ENCODE data around the gene CAMKMT.
"Not testable (repeated sequence)": the region's sequence is repeated elsewhere in the genome, so short reads cannot be mapped to it uniquely, and the experiment has no call there.

The CAMKMT gene

DNA sequence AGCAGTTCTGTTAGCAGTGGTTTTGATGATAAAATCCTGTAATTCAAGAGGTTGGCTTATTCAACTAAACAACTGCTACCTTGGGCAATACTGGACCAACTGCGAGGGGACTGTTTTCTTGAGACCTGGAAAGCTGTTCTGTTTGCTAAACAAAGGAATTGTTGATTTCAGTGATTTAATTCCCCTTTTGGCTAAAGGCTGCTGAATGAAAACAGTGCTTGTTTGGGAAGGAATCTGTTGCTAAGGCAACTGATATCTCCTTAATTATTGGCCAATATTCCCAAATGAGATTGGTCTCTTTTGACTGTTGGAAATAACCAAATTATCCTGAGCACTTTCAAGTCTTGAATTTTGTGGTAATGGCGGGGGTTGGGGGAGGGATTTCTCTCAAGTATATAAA lies 136.8 kb downstream of the CAMKMT start:
- H3K27me3 ChIP-seq (ENCODE audit: control insufficient read depth, insufficient read depth, low read length), result no peaks in the 10 kb centered on the region

DNA sequence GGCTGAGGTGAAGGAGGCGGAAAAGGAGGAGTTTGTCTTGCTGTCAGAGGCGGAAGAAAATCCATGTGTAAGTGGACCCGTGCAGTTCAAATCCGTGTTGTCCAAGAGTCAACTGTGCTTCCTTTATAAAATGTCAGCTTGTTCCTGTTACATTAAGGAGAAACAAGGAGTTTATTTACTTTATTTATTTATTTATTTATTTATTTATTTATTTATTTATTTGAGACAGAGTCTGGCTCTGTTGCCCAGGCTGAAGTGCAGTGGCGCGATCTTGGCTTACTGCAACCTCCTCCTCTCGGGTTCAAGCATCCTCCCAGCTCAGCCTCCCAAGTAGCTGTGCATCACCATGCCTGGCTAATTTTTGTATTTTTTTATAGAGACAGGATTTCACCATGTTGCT lies 143.9 kb downstream of the CAMKMT start:
- not testable (repeated sequence) for H3K27ac ChIP-seq (ENCODE audit: low read depth, low read length); H3K9me3 ChIP-seq (ENCODE audit: control insufficient read depth, insufficient read depth, low read depth, low read length); H3K4me3 ChIP-seq (ENCODE audit: low read depth, low read length); H3K36me3 ChIP-seq (ENCODE audit: control insufficient read depth, insufficient read depth, low read length); H3K27me3 ChIP-seq (ENCODE audit: control insufficient read depth, insufficient read depth, low read length); H3K9ac ChIP-seq (ENCODE audit: low read length)
- peaks cover 13% of the 10 kb centered on the region; the same call in 1 of the 2 replicates for H3K4me1 ChIP-seq (ENCODE audit: control insufficient read depth, insufficient read depth, low read length)

More for the DNA sequence above, 136.8 kb downstream of the CAMKMT start:
- H3K4me1 ChIP-seq (ENCODE audit: control insufficient read depth, insufficient read depth, low read length), result peaks cover 9% of the 10 kb centered on the region; the same call in 1 of the 2 replicates
- no peaks in the 10 kb centered on the region for H3K36me3 ChIP-seq (ENCODE audit: control insufficient read depth, insufficient read depth, low read length)
- no peaks in the 10 kb centered on the region for H3K9me3 ChIP-seq (ENCODE audit: control insufficient read depth, insufficient read depth, low read depth, low read length)
- no peak overlapping the region for H3K27ac ChIP-seq (ENCODE audit: low read depth, low read length)
- no peak overlapping the region for H3K4me3 ChIP-seq (ENCODE audit: low read depth, low read length)
- no peak overlapping the region for H3K9ac ChIP-seq (ENCODE audit: low read length)

DNA sequence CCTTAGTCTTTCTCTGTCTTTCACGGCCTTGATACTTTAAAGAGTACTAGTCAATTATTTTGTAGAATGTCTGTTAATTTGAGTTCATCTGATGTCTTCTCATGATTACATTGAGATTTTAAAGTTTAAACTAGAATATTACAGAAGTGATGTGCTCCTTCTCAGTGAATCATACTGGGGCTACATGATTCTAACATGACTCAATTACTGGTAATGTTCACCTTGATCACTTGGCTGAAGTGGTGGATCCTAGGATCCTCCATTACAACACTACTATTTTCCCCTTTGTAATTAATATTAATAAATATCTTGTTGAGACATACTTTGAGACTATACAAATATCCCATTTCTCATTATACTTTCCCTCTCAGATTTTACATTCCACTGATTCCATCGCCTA lies 148.5 kb downstream of the CAMKMT start:
- Histone ChIP-seq H3K9ac (ENCODE audit: low read length) (no peak overlapping the region), H3K9me3 (ENCODE audit: control insufficient read depth, insufficient read depth, low read depth, low read length) (no peaks in the 10 kb centered on the region), H3K4me3 (ENCODE audit: low read depth, low read length) (no peak overlapping the region), H3K27ac (ENCODE audit: low read depth, low read length) (no peak overlapping the region), H3K27me3 (ENCODE audit: control insufficient read depth, insufficient read depth, low read length) (no peaks in the 10 kb centered on the region), H3K36me3 (ENCODE audit: control insufficient read depth, insufficient read depth, low read length) (no peaks in the 10 kb centered on the region), H3K4me1 (ENCODE audit: control insufficient read depth, insufficient read depth, low read length) (peaks cover 16% of the 10 kb centered on the region; the same call in 1 of the 2 replicates)

GRCh38 chr2:44515416-44515815 lies 153.7 kb downstream of the CAMKMT start:
- Histone ChIP-seq H3K4me3 (ENCODE audit: low read depth, low read length) (no peak overlapping the region), H3K9ac (ENCODE audit: low read length) (no peak overlapping the region), H3K9me3 (ENCODE audit: control insufficient read depth, insufficient read depth, low read depth, low read length) (peaks cover 3% of the 10 kb centered on the region), H3K27me3 (ENCODE audit: control insufficient read depth, insufficient read depth, low read length) (no peaks in the 10 kb centered on the region), H3K4me1 (ENCODE audit: control insufficient read depth, insufficient read depth, low read length) (peaks cover 6% of the 10 kb centered on the region; the same call in 1 of the 2 replicates), H3K27ac (ENCODE audit: low read depth, low read length) (no peak overlapping the region), H3K36me3 (ENCODE audit: control insufficient read depth, insufficient read depth, low read length) (no peaks in the 10 kb centered on the region)

DNA sequence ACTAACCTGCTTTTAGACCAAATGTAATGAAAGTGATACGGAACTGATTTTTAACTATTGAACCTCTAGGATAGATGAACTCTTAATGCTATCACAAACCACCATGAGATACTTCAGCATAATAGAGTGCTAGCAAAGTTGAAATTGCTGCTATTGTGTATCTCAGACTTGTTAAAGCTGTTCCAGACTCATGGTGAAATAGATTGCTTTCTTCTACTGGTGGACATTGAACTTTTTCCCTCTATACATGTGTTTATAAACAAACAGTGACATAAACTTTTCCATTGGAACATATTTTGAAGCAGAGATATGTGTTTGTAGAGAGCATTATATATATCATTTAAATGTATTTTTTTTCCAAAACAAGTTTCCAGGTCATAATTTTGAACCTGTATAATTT lies 157.3 kb downstream of the CAMKMT start:
- Histone ChIP-seq H3K27me3 (ENCODE audit: control insufficient read depth, insufficient read depth, low read length) (no peaks in the 10 kb centered on the region), H3K9ac (ENCODE audit: low read length) (no peak overlapping the region), H3K36me3 (ENCODE audit: control insufficient read depth, insufficient read depth, low read length) (no peaks in the 10 kb centered on the region), H3K27ac (ENCODE audit: low read depth, low read length) (no peak overlapping the region), H3K4me3 (ENCODE audit: low read depth, low read length) (no peak overlapping the region), H3K9me3 (ENCODE audit: control insufficient read depth, insufficient read depth, low read depth, low read length) (peaks cover 21% of the 10 kb centered on the region), H3K4me1 (ENCODE audit: control insufficient read depth, insufficient read depth, low read length) (no peaks in the 10 kb centered on the region)

- peaks cover 21% of the 10 kb centered on the region for H3K9me3 ChIP-seq (ENCODE audit: control insufficient read depth, insufficient read depth, low read depth, low read length)
- H3K27ac ChIP-seq (ENCODE audit: low read depth, low read length), result no peak overlapping the region
- no peaks in the 10 kb centered on the region for H3K36me3 ChIP-seq (ENCODE audit: control insufficient read depth, insufficient read depth, low read length)
- H3K27me3 ChIP-seq (ENCODE audit: control insufficient read depth, insufficient read depth, low read length), result no peaks in the 10 kb centered on the region
- no peak overlapping the region for H3K9ac ChIP-seq (ENCODE audit: low read length)
- no peak overlapping the region for H3K4me3 ChIP-seq (ENCODE audit: low read depth, low read length)
- H3K4me1 ChIP-seq (ENCODE audit: control insufficient read depth, insufficient read depth, low read length), result no peaks in the 10 kb centered on the region
Observed at GRCh38 chr2:44522846-44523245, 161.1 kb downstream of the CAMKMT start.

- no peaks in the 10 kb centered on the region for H3K4me1 ChIP-seq (ENCODE audit: control insufficient read depth, insufficient read depth, low read length)
- no peak overlapping the region for H3K9ac ChIP-seq (ENCODE audit: low read length)
- H3K27me3 ChIP-seq (ENCODE audit: control insufficient read depth, insufficient read depth, low read length), result no peaks in the 10 kb centered on the region
- H3K27ac ChIP-seq (ENCODE audit: low read depth, low read length), result no peak overlapping the region
- H3K9me3 ChIP-seq (ENCODE audit: control insufficient read depth, insufficient read depth, low read depth, low read length), result peaks cover 21% of the 10 kb centered on the region
- no peaks in the 10 kb centered on the region for H3K36me3 ChIP-seq (ENCODE audit: control insufficient read depth, insufficient read depth, low read length)
- H3K4me3 ChIP-seq (ENCODE audit: low read depth, low read length), result no peak overlapping the region
Observed at GRCh38 chr2:44524347-44524926, 162.7 kb downstream of the CAMKMT start.

DNA sequence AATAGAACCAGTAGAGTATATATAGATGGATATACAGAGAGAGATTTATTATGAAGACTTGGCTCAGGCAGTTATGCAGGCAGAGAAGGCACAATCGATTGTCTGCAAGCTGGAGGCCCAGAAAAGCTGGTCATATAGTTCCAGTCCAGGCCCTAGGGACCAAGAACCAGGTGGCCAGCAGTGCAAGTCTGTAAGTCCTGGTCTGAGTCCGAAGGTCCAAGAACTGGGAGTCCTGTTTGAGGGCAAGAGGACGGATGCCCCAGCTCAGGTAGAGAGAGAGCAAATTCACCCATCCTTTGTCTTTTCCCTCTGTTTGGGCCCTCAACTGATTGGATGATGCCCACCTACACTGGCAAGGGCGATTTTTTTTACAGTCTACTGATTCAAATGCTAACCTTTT lies 164.6 kb downstream of the CAMKMT start:
- no peaks in the 10 kb centered on the region for H3K4me1 ChIP-seq (ENCODE audit: control insufficient read depth, insufficient read depth, low read length)
- peaks cover 9% of the 10 kb centered on the region for H3K9me3 ChIP-seq (ENCODE audit: control insufficient read depth, insufficient read depth, low read depth, low read length)
- no peak overlapping the region for H3K9ac ChIP-seq (ENCODE audit: low read length)
- H3K36me3 ChIP-seq (ENCODE audit: control insufficient read depth, insufficient read depth, low read length), result no peaks in the 10 kb centered on the region
- H3K4me3 ChIP-seq (ENCODE audit: low read depth, low read length), result no peak overlapping the region
- no peak overlapping the region for H3K27ac ChIP-seq (ENCODE audit: low read depth, low read length)
- no peaks in the 10 kb centered on the region for H3K27me3 ChIP-seq (ENCODE audit: control insufficient read depth, insufficient read depth, low read length)

DNA sequence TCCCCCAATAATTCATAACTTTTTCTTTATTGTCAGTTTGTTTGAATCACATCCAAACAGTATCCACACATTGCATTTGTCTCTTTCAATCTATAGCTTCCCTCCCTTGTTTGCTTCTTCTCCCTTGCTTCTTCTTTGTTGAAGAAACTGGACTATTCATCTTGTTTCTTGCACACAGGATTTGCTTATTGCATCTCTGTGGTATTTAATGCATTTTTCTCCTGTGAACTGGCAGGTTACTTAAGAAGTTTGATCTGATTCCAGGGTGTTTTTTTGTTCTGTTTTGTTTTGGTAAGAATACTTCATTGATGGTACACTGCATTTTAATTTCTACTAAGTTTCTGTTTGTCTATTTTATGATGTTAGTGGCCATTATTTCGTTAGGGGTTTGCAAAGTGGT lies 166.8 kb downstream of the CAMKMT start:
- no peak overlapping the region for H3K9ac ChIP-seq (ENCODE audit: low read length)

DNA sequence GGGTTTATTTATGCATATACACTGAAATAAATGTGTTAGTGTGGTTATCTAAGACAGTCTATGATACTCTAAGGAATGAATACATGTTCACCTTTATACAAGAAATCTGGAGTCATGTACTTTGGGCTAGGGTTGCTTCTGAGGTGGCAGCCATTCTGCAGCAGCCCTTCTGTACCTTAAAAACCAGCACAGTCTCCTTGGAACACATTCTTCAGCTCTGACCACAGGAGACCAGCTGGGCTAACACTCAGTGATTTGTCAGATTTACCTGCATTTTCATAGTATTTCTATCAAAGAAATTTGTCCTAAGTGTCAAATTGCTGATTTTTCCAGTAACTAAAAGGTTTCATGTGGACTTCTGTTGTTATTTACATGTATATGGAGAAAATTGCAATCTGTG lies 167.7 kb downstream of the CAMKMT start:
- no peak overlapping the region for H3K4me3 ChIP-seq (ENCODE audit: low read depth, low read length)
- H3K4me1 ChIP-seq (ENCODE audit: control insufficient read depth, insufficient read depth, low read length), result no peaks in the 10 kb centered on the region
- H3K36me3 ChIP-seq (ENCODE audit: control insufficient read depth, insufficient read depth, low read length), result no peaks in the 10 kb centered on the region
- no peak overlapping the region for H3K9ac ChIP-seq (ENCODE audit: low read length)
- no peak overlapping the region for H3K27ac ChIP-seq (ENCODE audit: low read depth, low read length)
- H3K9me3 ChIP-seq (ENCODE audit: control insufficient read depth, insufficient read depth, low read depth, low read length), result no peaks in the 10 kb centered on the region
- no peaks in the 10 kb centered on the region for H3K27me3 ChIP-seq (ENCODE audit: control insufficient read depth, insufficient read depth, low read length)

More for the DNA sequence above, 166.8 kb downstream of the CAMKMT start:
- Histone ChIP-seq H3K27ac (ENCODE audit: low read depth, low read length) (no peak overlapping the region), H3K27me3 (ENCODE audit: control insufficient read depth, insufficient read depth, low read length) (no peaks in the 10 kb centered on the region), H3K9me3 (ENCODE audit: control insufficient read depth, insufficient read depth, low read depth, low read length) (no peaks in the 10 kb centered on the region), H3K4me3 (ENCODE audit: low read depth, low read length) (no peak overlapping the region), H3K4me1 (ENCODE audit: control insufficient read depth, insufficient read depth, low read length) (no peaks in the 10 kb centered on the region), H3K36me3 (ENCODE audit: control insufficient read depth, insufficient read depth, low read length) (no peaks in the 10 kb centered on the region)

- Histone ChIP-seq H3K9ac (ENCODE audit: low read length) (no peak overlapping the region), H3K27ac (ENCODE audit: low read depth, low read length) (no peak overlapping the region)
Observed at GRCh38 chr2:44531289-44531688, 169.5 kb downstream of the CAMKMT start.

GRCh38 chr2:44532031-44532430 lies 170.3 kb downstream of the CAMKMT start:
- Histone ChIP-seq H3K4me1 (ENCODE audit: control insufficient read depth, insufficient read depth, low read length) (no peaks in the 10 kb centered on the region), H3K4me3 (ENCODE audit: low read depth, low read length) (no peak overlapping the region), H3K27me3 (ENCODE audit: control insufficient read depth, insufficient read depth, low read length) (no peaks in the 10 kb centered on the region)

More at GRCh38 chr2:44531289-44531688, 169.5 kb downstream of the CAMKMT start:
- H3K4me1 ChIP-seq (ENCODE audit: control insufficient read depth, insufficient read depth, low read length), result no peaks in the 10 kb centered on the region
- no peaks in the 10 kb centered on the region for H3K9me3 ChIP-seq (ENCODE audit: control insufficient read depth, insufficient read depth, low read depth, low read length)
- no peak overlapping the region for H3K4me3 ChIP-seq (ENCODE audit: low read depth, low read length)
- H3K27me3 ChIP-seq (ENCODE audit: control insufficient read depth, insufficient read depth, low read length), result no peaks in the 10 kb centered on the region
- no peaks in the 10 kb centered on the region for H3K36me3 ChIP-seq (ENCODE audit: control insufficient read depth, insufficient read depth, low read length)

More at GRCh38 chr2:44532031-44532430, 170.3 kb downstream of the CAMKMT start:
- no peaks in the 10 kb centered on the region for H3K36me3 ChIP-seq (ENCODE audit: control insufficient read depth, insufficient read depth, low read length)
- no peaks in the 10 kb centered on the region for H3K9me3 ChIP-seq (ENCODE audit: control insufficient read depth, insufficient read depth, low read depth, low read length)
- H3K27ac ChIP-seq (ENCODE audit: low read depth, low read length), result no peak overlapping the region
- H3K9ac ChIP-seq (ENCODE audit: low read length), result no peak overlapping the region
